Activated naive CD4-positive, alpha-beta T cell (primary cell): ENCODE measurements around the gene GAL3ST2.
"Not testable (repeated sequence)": the region's sequence is repeated elsewhere in the genome, so short reads cannot be mapped to it uniquely, and the experiment has no call there.

ENCODE experiments used
- DNase-seq, 4 experiments: peaks; one replicate each; lab custom pipeline; 2025; lab: John Stamatoyannopoulos, UW

Gene GAL3ST2

GRCh38 chr2:241809383-241810306 lies 33.0 kb downstream of the GAL3ST2 start:
- no peak for DNase-seq

GRCh38 chr2:241810307-241811200 lies 33.9 kb downstream of the GAL3ST2 start:
- no peak for DNase-seq

- no peak for DNase-seq
Measured at GRCh38 chr2:241811201-241811951, 34.8 kb downstream of the GAL3ST2 start.

- DNase-seq, result no peak
Measured at GRCh38 chr2:241811952-241812729, 35.5 kb downstream of the GAL3ST2 start.

- no peak for DNase-seq
Measured at GRCh38 chr2:241812730-241813643, 36.4 kb downstream of the GAL3ST2 start.

- DNase-seq, result no peak
Measured at GRCh38 chr2:241813644-241814392, 37.2 kb downstream of the GAL3ST2 start.

GRCh38 chr2:241814393-241814642 lies 37.7 kb downstream of the GAL3ST2 start:
- DNase-seq, result no peak

GRCh38 chr2:241814643-241815476 lies 38.2 kb downstream of the GAL3ST2 start:
- DNase-seq, result no peak

GRCh38 chr2:241815477-241816430 lies 39.1 kb downstream of the GAL3ST2 start:
- no peak for DNase-seq

GRCh38 chr2:241816431-241817121 lies 40.0 kb downstream of the GAL3ST2 start:
- DNase-seq, result no peak

- DNase-seq, result no peak
Measured at GRCh38 chr2:241817126-241817820, 40.7 kb downstream of the GAL3ST2 start.

GRCh38 chr2:241817821-241818215 lies 41.2 kb downstream of the GAL3ST2 start:
- DNase-seq, result not testable (repeated sequence)

- no peak for DNase-seq
Measured at GRCh38 chr2:241818229-241818942, 41.8 kb downstream of the GAL3ST2 start.

GRCh38 chr2:241818943-241819270 lies 42.3 kb downstream of the GAL3ST2 start:
- no peak for DNase-seq

- DNase-seq, result not testable (repeated sequence)
Measured at GRCh38 chr2:241819947-241820624, 43.5 kb downstream of the GAL3ST2 start.
